ENCODE results near the gene CCL25.

CCL25 gene

DNA sequence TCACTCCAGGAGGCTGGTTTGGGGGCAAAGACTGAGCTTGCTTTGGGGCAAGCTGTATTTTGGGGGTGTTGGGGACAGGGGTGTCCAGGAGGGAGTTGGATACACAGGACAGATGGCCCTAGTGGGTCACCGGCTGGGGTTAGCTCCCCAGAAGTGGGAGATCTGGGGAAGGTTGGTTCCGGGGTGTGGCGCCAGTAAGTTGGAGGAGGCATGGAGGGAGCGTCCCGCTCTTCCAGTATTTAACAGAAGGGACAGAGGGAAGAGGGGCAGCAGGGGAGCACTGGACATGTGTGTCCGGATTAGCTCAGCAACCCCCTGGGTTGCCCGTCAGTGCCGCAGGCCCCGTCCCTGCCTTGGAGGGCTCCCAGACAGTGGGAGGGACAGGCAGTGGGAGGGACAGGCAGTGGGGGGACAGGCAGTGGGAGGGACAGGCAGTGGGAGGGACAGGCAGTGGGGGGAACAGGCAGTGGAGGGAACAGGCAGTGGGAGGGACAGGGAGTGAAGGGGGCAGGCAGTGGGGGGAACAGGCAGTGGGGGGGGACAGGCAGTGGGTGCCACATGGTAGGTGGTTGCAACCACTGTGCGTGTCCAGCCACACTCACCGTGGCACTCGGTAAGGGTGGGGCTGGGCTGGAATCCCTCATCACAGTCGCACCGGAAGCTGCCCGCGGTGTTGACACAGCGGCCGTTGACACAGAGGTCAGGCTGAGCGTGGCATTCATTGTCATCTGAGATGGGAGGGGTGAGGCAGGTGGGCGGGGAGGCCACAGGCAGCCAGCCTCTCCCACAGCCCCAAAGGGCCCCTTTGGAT lies 33.2 kb downstream of the CCL25 start:
- H3K27ac ChIP-seq (ENCODE audit: low read length), result no peak overlapping the region
- WGBS (ENCODE audit: insufficient coverage, insufficient read length), result no CpG with 5 or more reads among the region's 20 CpGs
- no peak overlapping the region for H3K4me3 ChIP-seq (ENCODE audit: low read length)
- no peaks in the 10 kb centered on the region for H3K9me3 ChIP-seq (ENCODE audit: control insufficient read depth, insufficient read depth, low read length)
- no peaks in the 10 kb centered on the region for H3K27me3 ChIP-seq (ENCODE audit: control insufficient read depth, insufficient read depth, low read length)
- peaks cover 28% of the 10 kb centered on the region for H3K36me3 ChIP-seq (ENCODE audit: control insufficient read depth, insufficient read depth, low read length)
- H3K4me1 ChIP-seq (ENCODE audit: control insufficient read depth, insufficient read depth, low read length), result no peaks in the 10 kb centered on the region
- DNase-seq (ENCODE audit: low read depth, low spot score), result no peak

DNA sequence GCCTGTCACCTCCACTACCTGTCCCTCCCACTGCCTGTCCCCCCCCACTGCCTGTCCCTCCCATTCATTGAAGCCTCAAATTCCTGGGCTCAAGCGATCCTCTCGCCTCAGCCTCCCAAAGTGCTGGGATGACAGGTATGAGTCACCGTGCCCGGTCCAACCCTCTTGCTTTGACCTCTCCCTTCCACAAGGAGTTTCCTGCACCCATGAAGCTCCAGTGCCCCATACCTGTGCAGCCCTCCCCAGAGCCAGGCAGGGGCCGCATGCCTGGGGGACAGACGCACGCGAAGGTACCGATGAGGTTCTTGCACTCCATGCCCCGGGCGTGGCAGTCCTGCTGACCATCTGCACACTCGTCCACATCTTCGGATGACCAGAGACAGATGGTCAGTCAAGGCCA lies 34.3 kb downstream of the CCL25 start:
- no CpG with 5 or more reads among the region's 13 CpGs for WGBS (ENCODE audit: insufficient coverage, insufficient read length)
- no peaks in the 10 kb centered on the region for H3K4me1 ChIP-seq (ENCODE audit: control insufficient read depth, insufficient read depth, low read length)
- H3K27ac ChIP-seq (ENCODE audit: low read length), result no peak overlapping the region
- H3K4me3 ChIP-seq (ENCODE audit: low read length), result no peak overlapping the region
- DNase-seq (ENCODE audit: low read depth, low spot score), result no peak
- peaks cover 26% of the 10 kb centered on the region for H3K36me3 ChIP-seq (ENCODE audit: control insufficient read depth, insufficient read depth, low read length)
- no peaks in the 10 kb centered on the region for H3K9me3 ChIP-seq (ENCODE audit: control insufficient read depth, insufficient read depth, low read length)
- no peaks in the 10 kb centered on the region for H3K27me3 ChIP-seq (ENCODE audit: control insufficient read depth, insufficient read depth, low read length)

- no CpG with 5 or more reads among the region's 15 CpGs for WGBS (ENCODE audit: insufficient coverage, insufficient read length)
- Histone ChIP-seq H3K27ac (ENCODE audit: low read length) (no peak overlapping the region), H3K4me1 (ENCODE audit: control insufficient read depth, insufficient read depth, low read length) (no peaks in the 10 kb centered on the region), H3K27me3 (ENCODE audit: control insufficient read depth, insufficient read depth, low read length) (no peaks in the 10 kb centered on the region), H3K4me3 (ENCODE audit: low read length) (no peak overlapping the region), H3K9me3 (ENCODE audit: control insufficient read depth, insufficient read depth, low read length) (no peaks in the 10 kb centered on the region), H3K36me3 (ENCODE audit: control insufficient read depth, insufficient read depth, low read length) (peaks cover 26% of the 10 kb centered on the region)
- DNase-seq (ENCODE audit: low read depth, low spot score), result no peak
Observed at GRCh38 chr19:8087876-8088275, 35.3 kb downstream of the CCL25 start.

DNA sequence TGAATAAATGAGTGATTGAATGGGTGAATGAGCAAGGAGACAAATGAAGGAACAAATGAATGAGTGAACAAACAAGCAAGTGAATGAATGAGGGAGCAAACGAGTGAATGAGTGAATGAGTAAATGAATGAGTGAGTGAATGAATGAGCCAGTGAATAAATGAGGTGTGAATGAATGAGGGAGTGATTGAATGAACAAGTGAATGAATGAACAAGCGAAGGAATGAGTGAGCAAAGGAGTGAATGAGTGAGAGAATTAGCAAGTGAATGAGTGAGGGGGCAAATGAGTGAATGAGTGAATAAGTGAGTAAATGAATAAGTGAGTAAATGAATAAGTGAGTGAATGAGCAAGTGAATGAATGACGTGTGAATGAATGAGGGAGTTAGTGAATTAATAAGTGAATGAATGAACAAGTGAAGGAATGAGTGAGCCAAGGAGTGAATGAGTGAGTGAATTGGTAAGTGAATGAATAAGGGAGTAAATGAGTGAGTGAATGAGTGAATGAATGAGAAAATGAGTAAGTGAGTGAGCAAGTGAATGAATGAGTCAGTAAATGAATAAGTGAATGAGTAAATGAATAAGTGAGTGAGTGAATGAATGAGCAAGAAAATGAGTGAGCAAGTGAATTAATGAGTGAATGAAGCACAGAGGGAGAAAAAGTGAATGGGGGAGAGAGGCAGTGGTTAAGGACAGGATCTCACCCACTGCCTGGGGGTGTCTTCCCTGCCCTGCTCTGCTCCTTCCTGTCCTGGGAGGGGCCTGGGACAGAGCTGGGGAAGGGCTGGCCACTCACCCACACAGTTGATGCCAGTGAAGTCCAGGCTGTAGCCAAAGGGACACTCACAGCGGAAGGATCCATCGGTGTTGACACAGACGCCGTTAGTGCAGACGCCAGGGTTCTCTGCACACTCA lies 36.4 kb downstream of the CCL25 start:
- Histone ChIP-seq H3K4me1 (ENCODE audit: control insufficient read depth, insufficient read depth, low read length) (no peaks in the 10 kb centered on the region), H3K9me3 (ENCODE audit: control insufficient read depth, insufficient read depth, low read length) (no peaks in the 10 kb centered on the region), H3K4me3 (ENCODE audit: low read length) (no peak overlapping the region), H3K36me3 (ENCODE audit: control insufficient read depth, insufficient read depth, low read length) (peaks cover 23% of the 10 kb centered on the region), H3K27me3 (ENCODE audit: control insufficient read depth, insufficient read depth, low read length) (no peaks in the 10 kb centered on the region), H3K27ac (ENCODE audit: low read length) (no peak overlapping the region)
- 100% methylated on average over 2 of the region's 8 CpGs for WGBS (ENCODE audit: insufficient coverage, insufficient read length)
- no peak for DNase-seq (ENCODE audit: low read depth, low spot score)

DNA sequence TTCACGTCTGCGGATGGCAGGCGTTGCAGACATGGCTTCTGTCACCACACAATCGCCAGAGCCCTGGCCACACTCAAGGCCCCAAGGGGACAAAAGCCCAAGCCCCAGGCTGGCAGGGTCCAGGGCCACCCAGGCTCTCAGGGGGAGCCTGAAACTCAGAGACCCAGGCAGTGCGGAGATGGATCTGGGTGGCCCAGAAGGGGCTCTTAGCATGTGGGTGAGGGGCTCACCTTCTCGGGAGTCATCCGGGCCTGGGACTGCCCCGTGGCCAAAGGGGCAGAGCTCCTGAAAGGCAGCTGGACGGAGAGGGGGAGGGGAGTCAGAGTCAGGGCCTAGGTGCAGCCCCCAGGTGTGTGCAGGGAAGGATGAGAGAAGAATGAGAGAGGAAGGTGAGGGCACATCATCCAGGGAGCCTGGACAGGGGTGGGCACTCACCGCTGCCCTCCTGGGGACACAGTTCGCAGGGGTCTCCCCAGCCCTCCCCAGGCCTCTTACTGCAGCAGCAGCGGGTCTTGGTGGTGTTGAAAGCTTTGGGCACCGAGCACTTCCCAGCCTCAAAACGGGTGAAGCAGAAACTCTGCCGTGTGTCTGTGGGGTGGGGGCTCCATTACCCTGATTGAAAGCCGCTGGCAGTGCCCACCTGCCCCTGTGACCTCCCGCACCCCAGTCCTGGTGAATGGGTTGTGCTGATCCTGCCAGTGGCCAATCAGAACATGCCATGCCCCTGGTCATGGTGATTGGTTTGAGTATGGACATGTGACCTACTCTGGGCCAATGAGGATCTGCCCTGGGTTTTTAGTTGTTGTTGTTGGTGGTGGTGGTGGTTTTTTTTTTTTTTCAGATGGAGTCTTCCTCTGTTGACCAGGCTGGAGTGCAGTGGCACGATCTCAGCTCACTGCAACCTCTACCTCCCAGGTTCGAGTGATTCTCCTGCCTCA lies 37.4 kb downstream of the CCL25 start:
- H3K4me3 ChIP-seq (ENCODE audit: low read length), result no peak overlapping the region

DNA sequence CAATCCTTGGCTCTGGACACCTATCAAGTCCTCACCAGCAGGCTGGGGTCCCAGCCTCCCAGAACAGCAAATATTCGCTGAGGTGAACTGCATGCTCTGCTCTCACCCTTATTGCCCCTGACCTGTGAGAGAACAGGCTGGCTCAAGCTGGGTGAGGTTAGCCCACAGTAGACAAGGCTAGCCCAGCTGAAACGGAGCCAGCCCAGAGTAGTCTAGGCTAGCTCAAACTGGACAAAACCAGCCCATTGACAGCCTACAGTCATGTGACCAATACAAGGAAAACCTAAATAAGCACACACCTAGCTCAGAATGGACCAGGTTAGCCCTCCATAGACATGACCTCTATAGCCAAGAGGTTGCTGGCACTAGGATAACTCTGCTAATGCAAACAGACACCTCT lies 38.4 kb downstream of the CCL25 start:
- Histone ChIP-seq H3K4me1 (ENCODE audit: control insufficient read depth, insufficient read depth, low read length) (no peaks in the 10 kb centered on the region), H3K27ac (ENCODE audit: low read length) (no peak overlapping the region), H3K36me3 (ENCODE audit: control insufficient read depth, insufficient read depth, low read length) (peaks cover 34% of the 10 kb centered on the region), H3K9me3 (ENCODE audit: control insufficient read depth, insufficient read depth, low read length) (peaks cover 4% of the 10 kb centered on the region), H3K27me3 (ENCODE audit: control insufficient read depth, insufficient read depth, low read length) (no peaks in the 10 kb centered on the region), H3K4me3 (ENCODE audit: low read length) (no peak overlapping the region)
- no CpG with 5 or more reads among the region's 2 CpGs for WGBS (ENCODE audit: insufficient coverage, insufficient read length)
- no peak for DNase-seq (ENCODE audit: low read depth, low spot score)

More for the DNA sequence above, 37.4 kb downstream of the CCL25 start:
- Histone ChIP-seq H3K27ac (ENCODE audit: low read length) (no peak overlapping the region), H3K4me1 (ENCODE audit: control insufficient read depth, insufficient read depth, low read length) (no peaks in the 10 kb centered on the region), H3K36me3 (ENCODE audit: control insufficient read depth, insufficient read depth, low read length) (peaks cover 28% of the 10 kb centered on the region), H3K27me3 (ENCODE audit: control insufficient read depth, insufficient read depth, low read length) (no peaks in the 10 kb centered on the region), H3K9me3 (ENCODE audit: control insufficient read depth, insufficient read depth, low read length) (no peaks in the 10 kb centered on the region)
- WGBS (ENCODE audit: insufficient coverage, insufficient read length), result no CpG with 5 or more reads among the region's 19 CpGs
- DNase-seq (ENCODE audit: low read depth, low spot score), result no peak

GRCh38 chr19:8093740-8094139 lies 41.2 kb downstream of the CCL25 start:
- H3K4me3 ChIP-seq (ENCODE audit: low read length), result no peak overlapping the region
- H3K4me1 ChIP-seq (ENCODE audit: control insufficient read depth, insufficient read depth, low read length), result no peaks in the 10 kb centered on the region
- no CpG with 5 or more reads among the region's 2 CpGs for WGBS (ENCODE audit: insufficient coverage, insufficient read length)
- H3K36me3 ChIP-seq (ENCODE audit: control insufficient read depth, insufficient read depth, low read length), result peaks cover 27% of the 10 kb centered on the region
- DNase-seq (ENCODE audit: low read depth, low spot score), result no peak
- H3K9me3 ChIP-seq (ENCODE audit: control insufficient read depth, insufficient read depth, low read length), result peaks cover 6% of the 10 kb centered on the region
- no peak overlapping the region for H3K27ac ChIP-seq (ENCODE audit: low read length)
- no peaks in the 10 kb centered on the region for H3K27me3 ChIP-seq (ENCODE audit: control insufficient read depth, insufficient read depth, low read length)

GRCh38 chr19:8094336-8094735 lies 41.8 kb downstream of the CCL25 start:
- no peaks in the 10 kb centered on the region for H3K4me1 ChIP-seq (ENCODE audit: control insufficient read depth, insufficient read depth, low read length)
- peaks cover 21% of the 10 kb centered on the region for H3K36me3 ChIP-seq (ENCODE audit: control insufficient read depth, insufficient read depth, low read length)
- H3K27ac ChIP-seq (ENCODE audit: low read length), result no peak overlapping the region
- H3K27me3 ChIP-seq (ENCODE audit: control insufficient read depth, insufficient read depth, low read length), result no peaks in the 10 kb centered on the region
- no CpG with 5 or more reads among the region's 6 CpGs for WGBS (ENCODE audit: insufficient coverage, insufficient read length)
- no peak overlapping the region for H3K4me3 ChIP-seq (ENCODE audit: low read length)
- DNase-seq (ENCODE audit: low read depth, low spot score), result no peak
- H3K9me3 ChIP-seq (ENCODE audit: control insufficient read depth, insufficient read depth, low read length), result peaks cover 6% of the 10 kb centered on the region

GRCh38 chr19:8095354-8095886 lies 42.9 kb downstream of the CCL25 start:
- no peak overlapping the region for H3K4me3 ChIP-seq (ENCODE audit: low read length)

More at GRCh38 chr19:8095354-8095886, 42.9 kb downstream of the CCL25 start:
- Histone ChIP-seq H3K27me3 (ENCODE audit: control insufficient read depth, insufficient read depth, low read length) (no peaks in the 10 kb centered on the region), H3K9me3 (ENCODE audit: control insufficient read depth, insufficient read depth, low read length) (peaks cover 6% of the 10 kb centered on the region), H3K4me1 (ENCODE audit: control insufficient read depth, insufficient read depth, low read length) (no peaks in the 10 kb centered on the region), H3K27ac (ENCODE audit: low read length) (no peak overlapping the region), H3K36me3 (ENCODE audit: control insufficient read depth, insufficient read depth, low read length) (peaks cover 17% of the 10 kb centered on the region)
- WGBS (ENCODE audit: insufficient coverage, insufficient read length), result no CpG with 5 or more reads among the region's 2 CpGs
- no peak for DNase-seq (ENCODE audit: low read depth, low spot score)
